DMS79 treated with DMSO at 0.1 percent for 48 hours (cell line): ENCODE results near the gene KPNA3.
"Not testable (repeated sequence)": the region's sequence is repeated elsewhere in the genome, so short reads cannot be mapped to it uniquely, and the experiment has no call there.

Experiments
- DNase-seq: peaks from one replicate; lab custom pipeline; 2025; lab: John Stamatoyannopoulos, UW

KPNA3 gene

GRCh38 chr13:49792550-49793324, at the start of gene KPNA3:
Gene KPNA3, minus strand, starts transcription at chr13:49792682. Its CDS starts 176 bp downstream, at chr13:49792506.
- DNase-seq, result peak; percentile 92

GRCh38 chr13:49841964-49842363, 49.5 kb upstream of the KPNA3 start:
- no peak for DNase-seq

GRCh38 chr13:49840675-49841074, 48.2 kb upstream of the KPNA3 start:
- DNase-seq, result no peak

GRCh38 chr13:49840266-49840665, 47.8 kb upstream of the KPNA3 start:
- no peak for DNase-seq

GRCh38 chr13:49838989-49839388, 46.5 kb upstream of the KPNA3 start:
- no peak for DNase-seq

- peak; percentile 4 for DNase-seq
These were observed 44.0 kb upstream of the KPNA3 start for GRCh38 chr13:49836516-49836915.

GRCh38 chr13:49833402-49833801, 40.9 kb upstream of the KPNA3 start:
- DNase-seq, result no peak

GRCh38 chr13:49831455-49831854, 39.0 kb upstream of the KPNA3 start:
- no peak for DNase-seq

GRCh38 chr13:49830721-49831120, 38.2 kb upstream of the KPNA3 start:
- no peak for DNase-seq

GRCh38 chr13:49829715-49830114, 37.2 kb upstream of the KPNA3 start:
- no peak for DNase-seq

GRCh38 chr13:49828453-49828852, 36.0 kb upstream of the KPNA3 start:
- DNase-seq, result no peak

GRCh38 chr13:49827891-49828290, 35.4 kb upstream of the KPNA3 start:
- DNase-seq, result no peak

- DNase-seq, result no peak
These were observed 34.9 kb upstream of the KPNA3 start for GRCh38 chr13:49827336-49827735.

- no peak for DNase-seq
These were observed 28.9 kb upstream of the KPNA3 start for GRCh38 chr13:49821216-49822009.

GRCh38 chr13:49820591-49821215, 28.2 kb upstream of the KPNA3 start:
- no peak for DNase-seq

- not testable (repeated sequence) for DNase-seq
These were observed 23.6 kb upstream of the KPNA3 start for GRCh38 chr13:49816047-49816446.

- DNase-seq, result no peak
These were observed 22.2 kb upstream of the KPNA3 start for GRCh38 chr13:49814551-49815270.

GRCh38 chr13:49812812-49813211, 20.3 kb upstream of the KPNA3 start:
- no peak for DNase-seq

- DNase-seq, result no peak
These were observed 19.0 kb upstream of the KPNA3 start for GRCh38 chr13:49811527-49811908.

GRCh38 chr13:49810567-49811526, 18.4 kb upstream of the KPNA3 start:
- no peak for DNase-seq

GRCh38 chr13:49807681-49808080, 15.2 kb upstream of the KPNA3 start:
- no peak for DNase-seq
